ENCODE results near the gene CTIF.

- no peak for TF ChIP-seq CTCF (IDR thresholded peaks at IDR 0.05; ENCODE audit: low read depth, low read length)
- TF ChIP-seq EZH2phosphoT487 (IDR thresholded peaks at IDR 0.05; ENCODE audit: low read depth) = no peak
Measured at GRCh38 chr18:48826806-48827205, 288.0 kb downstream of the CTIF start.
